OCI-LY7 (cell line): ENCODE measurements around the gene CUX1.

ENCODE experiments used
- CTCF ChIP-seq: fragments of 200-600 bp; sonication (generic); conservative IDR thresholded peaks from 2 replicates; pipeline ENCODE4 v1.5.1; 2014; ENCODE audit warnings: mild to moderate bottlenecking, antibody characterized with exemption, low read length, moderate library complexity, mixed read lengths
- EZH2phosphoT487 ChIP-seq: fragments of 200-600 bp; sonication (generic); IDR thresholded peaks from 2 replicates; pipeline ENCODE4 v1.6.1; 2018; ENCODE audit warnings: low read depth, borderline replicate concordance, mild to moderate bottlenecking, mixed run types, antibody characterized with exemption, low read length, moderate library complexity, mixed read lengths

GRCh38 chr7:102228935-102229334 is 411.5 kb downstream of the CUX1 start:
- TF ChIP-seq CTCF: no peak
- no peak for TF ChIP-seq EZH2phosphoT487
